Mesendoderm (in vitro differentiated cells): ENCODE results near the gene GLIPR1L1. TPM values are rescaled to one million over a fixed set of nuclear protein-coding genes. Genes with fewer than 3 reads are reported as not detected.

Source experiments
- DNase-seq: peaks from one replicate; pipeline ENCODE4 v3.0.0; 2013
- H2AK5ac ChIP-seq: 2 replicates; pipeline ENCODE4 v1.6.1; 2013; ENCODE audit warnings: low read length, inconsistent platforms
- H2BK120ac ChIP-seq: 2 replicates; pipeline ENCODE4 v1.6.1; 2013; ENCODE audit warnings: low read depth, mild to moderate bottlenecking, low read length, moderate library complexity, mixed read lengths
- H2BK15ac ChIP-seq: replicated peaks from 2 replicates; pipeline ENCODE4 v1.6.1; 2013; ENCODE audit warnings: low read depth, mild to moderate bottlenecking, moderate library complexity
- H2BK5ac ChIP-seq: 2 replicates; pipeline ENCODE4 v1.6.1; 2013; ENCODE audit warnings: low read length, inconsistent platforms
- H3K18ac ChIP-seq: 2 replicates; pipeline ENCODE4 v1.6.1; 2013; ENCODE audit warnings: mild to moderate bottlenecking, low read length, mixed read lengths
- H3K23ac ChIP-seq: one replicate; pipeline ENCODE4 v1.6.1; 2013; ENCODE audit warnings: low read length
- H3K27ac ChIP-seq: 2 replicates; pipeline ENCODE4 v1.5.1; 2013; ENCODE audit warnings: low read depth, mild to moderate bottlenecking, inconsistent platforms, low read length, moderate library complexity
- H3K27me3 ChIP-seq: 2 replicates; pipeline ENCODE4 v1.6.1; 2013; ENCODE audit warnings: low read length, control low read depth, mild to moderate bottlenecking, inconsistent platforms; ENCODE audit not compliant: insufficient read depth, poor library complexity
- H3K36me3 ChIP-seq: 2 replicates; pipeline ENCODE4 v1.6.1; 2013; ENCODE audit warnings: low read length, inconsistent platforms; ENCODE audit not compliant: control insufficient read depth, insufficient read depth
- H3K4ac ChIP-seq: one replicate; pipeline ENCODE4 v1.6.1; 2013; ENCODE audit warnings: low read depth, mild to moderate bottlenecking, low read length, moderate library complexity
- H3K4me1 ChIP-seq: 2 replicates; pipeline ENCODE4 v1.6.1; 2013; ENCODE audit warnings: low read depth, low read length, inconsistent platforms; ENCODE audit not compliant: control insufficient read depth
- H3K4me2 ChIP-seq: 2 replicates; pipeline ENCODE4 v1.6.1; 2013; ENCODE audit warnings: low read length
- H3K4me3 ChIP-seq: 2 replicates; pipeline ENCODE4 v1.5.1; 2013; ENCODE audit warnings: mild to moderate bottlenecking, low read length
- H3K56ac ChIP-seq: one replicate; pipeline ENCODE4 v1.6.1; 2013; ENCODE audit warnings: low read length
- H3K79me1 ChIP-seq: 2 replicates; pipeline ENCODE4 v1.6.1; 2013; ENCODE audit warnings: low read length, inconsistent platforms
- H3K79me2 ChIP-seq: 2 replicates; pipeline ENCODE4 v1.6.1; 2013; ENCODE audit warnings: mild to moderate bottlenecking, low read length; ENCODE audit not compliant: control insufficient read depth, insufficient read depth
- H3K9ac ChIP-seq: 2 replicates; pipeline ENCODE4 v1.6.1; 2013; ENCODE audit warnings: low read length, inconsistent platforms
- H4K5ac ChIP-seq: one replicate; pipeline ENCODE4 v1.6.1; 2013; ENCODE audit warnings: low read length
- H4K8ac ChIP-seq: one replicate; pipeline ENCODE4 v1.6.1; 2013; ENCODE audit warnings: low read depth, mild to moderate bottlenecking, control low read depth, low read length, moderate library complexity
- WGBS: extraction: QIAGEN DNeasy Blood & Tissue Kit; methylation state at CpG from one replicate; pipeline ENCODE4 v1.1.7; 2013; ENCODE audit warnings: low lambda C conversion rate, missing lambda C conversion rate; ENCODE audit not compliant: insufficient coverage; ENCODE audit errors: extremely low coverage; 5-methylcytosine and 5-hydroxymethylcytosine counted together
- polyA plus RNA-seq, 2 experiments: library from polyadenylated mRNA; stranded (reverse); fragments of 200-250 nt; gene quantifications; one replicate each; pipeline ENCODE4 v1.2.3, GENCODE V29; 2013

The GLIPR1L1 gene, protein sequence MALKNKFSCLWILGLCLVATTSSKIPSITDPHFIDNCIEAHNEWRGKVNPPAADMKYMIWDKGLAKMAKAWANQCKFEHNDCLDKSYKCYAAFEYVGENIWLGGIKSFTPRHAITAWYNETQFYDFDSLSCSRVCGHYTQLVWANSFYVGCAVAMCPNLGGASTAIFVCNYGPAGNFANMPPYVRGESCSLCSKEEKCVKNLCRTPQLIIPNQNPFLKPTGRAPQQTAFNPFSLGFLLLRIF
- 162 TPM for polyA plus RNA-seq (2013, experiment 1 of 2)
- 157 TPM for polyA plus RNA-seq (2013, experiment 2 of 2)

DNA sequence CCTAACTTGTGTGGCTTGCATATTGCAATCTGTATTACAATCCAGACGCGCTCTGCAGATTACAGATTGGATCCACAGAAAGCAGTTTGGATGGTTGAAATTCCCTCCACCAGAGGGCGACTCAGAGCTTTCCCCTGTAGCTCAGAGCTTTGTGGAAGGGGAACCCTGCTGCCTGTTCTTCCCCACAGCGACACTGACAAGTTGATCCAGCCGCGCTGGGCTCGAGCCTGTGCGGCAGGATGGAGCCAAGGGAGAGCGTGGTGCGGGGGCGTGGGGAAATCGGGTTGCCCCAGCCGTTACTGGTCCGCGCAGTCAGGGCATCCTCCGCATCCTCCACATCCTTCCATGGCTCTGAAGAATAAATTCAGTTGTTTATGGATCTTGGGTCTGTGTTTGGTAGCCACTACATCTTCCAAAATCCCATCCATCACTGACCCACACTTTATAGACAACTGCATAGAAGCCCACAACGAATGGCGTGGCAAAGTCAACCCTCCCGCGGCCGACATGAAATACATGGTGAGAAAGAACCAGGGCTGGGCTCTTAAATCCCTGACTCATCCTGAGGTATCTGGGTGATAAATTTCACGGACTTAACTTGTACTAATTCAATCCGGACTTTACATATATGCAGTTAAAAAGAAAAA lies at the start of gene GLIPR1L1:
Gene GLIPR1L1 (plus strand): TSS at position 287 of the 647 bp plus-strand sequence. CDS start 59 bp downstream, at position 346.
- no peak within 1 kb of the TSS for H3K9ac ChIP-seq
- H3K27me3 ChIP-seq = no peaks in the 10 kb centered on the region
- WGBS = no CpG with 5 or more reads among the region's 23 CpGs
- no peak within 1 kb of the TSS for H3K23ac ChIP-seq
- no peak within 1 kb of the TSS for H2BK5ac ChIP-seq
- no peak within 1 kb of the TSS for H3K4ac ChIP-seq
- H2BK120ac ChIP-seq = no peak within 1 kb of the TSS
- peak within 1 kb of the TSS; percentile 27 for H3K4me2 ChIP-seq
- H3K36me3 ChIP-seq = no peaks in the 10 kb centered on the region
- no peak within 1 kb of the TSS for H3K56ac ChIP-seq
- H3K79me2 ChIP-seq = no peaks in the 10 kb centered on the region
- H4K5ac ChIP-seq = no peak within 1 kb of the TSS
- peak; percentile 98 for DNase-seq
- H3K4me3 ChIP-seq = no peak within 1 kb of the TSS
- no peaks in the 10 kb centered on the region for H3K79me1 ChIP-seq
- no peak within 1 kb of the TSS for H3K18ac ChIP-seq
- no peak within 1 kb of the TSS for H2AK5ac ChIP-seq
- no peaks in the 10 kb centered on the region for H3K4me1 ChIP-seq
- H4K8ac ChIP-seq = no peak within 1 kb of the TSS
- peak within 1 kb of the TSS; percentile 10 for H2BK15ac ChIP-seq
- no peak within 1 kb of the TSS for H3K27ac ChIP-seq

DNA sequence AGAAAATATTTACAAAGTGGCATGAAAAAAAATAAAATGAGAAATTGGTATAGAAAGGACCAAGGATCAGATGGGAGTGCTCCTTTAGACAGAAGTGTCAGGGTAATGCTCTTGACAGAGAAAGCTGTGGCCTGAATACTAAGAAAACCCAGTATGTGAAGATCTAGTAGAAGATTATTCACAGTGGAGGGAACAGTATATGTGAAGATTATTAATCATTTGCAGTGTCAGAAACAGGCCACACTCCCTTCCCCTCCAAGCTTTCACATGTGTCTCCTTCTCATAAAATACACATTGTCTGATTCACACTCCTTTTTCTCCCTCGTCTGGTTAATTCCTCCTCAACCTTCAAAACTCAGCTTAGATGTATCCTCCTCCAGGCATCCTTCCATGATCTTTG lies 45.6 kb upstream of the GLIPR1L1 start:
- Histone ChIP-seq H3K23ac (no peak overlapping the region), H3K4me1 (no peaks in the 10 kb centered on the region), H3K56ac (no peak overlapping the region), H3K18ac (no peak overlapping the region), H3K4me3 (no peak overlapping the region), H3K4me2 (no peak overlapping the region), H2BK120ac (no peak overlapping the region), H3K79me1 (no peaks in the 10 kb centered on the region), H4K5ac (no peak overlapping the region), H3K36me3 (no peaks in the 10 kb centered on the region), H3K27me3 (no peaks in the 10 kb centered on the region), H3K79me2 (no peaks in the 10 kb centered on the region), H2AK5ac (no peak overlapping the region), H3K9ac (no peak overlapping the region), H2BK5ac (no peak overlapping the region), H2BK15ac (no peak overlapping the region), H4K8ac (no peak overlapping the region), H3K4ac (no peak overlapping the region), H3K27ac (no peak overlapping the region)
- no CpG with 5 or more reads among the region's 1 CpG for WGBS
- no peak for DNase-seq

DNA sequence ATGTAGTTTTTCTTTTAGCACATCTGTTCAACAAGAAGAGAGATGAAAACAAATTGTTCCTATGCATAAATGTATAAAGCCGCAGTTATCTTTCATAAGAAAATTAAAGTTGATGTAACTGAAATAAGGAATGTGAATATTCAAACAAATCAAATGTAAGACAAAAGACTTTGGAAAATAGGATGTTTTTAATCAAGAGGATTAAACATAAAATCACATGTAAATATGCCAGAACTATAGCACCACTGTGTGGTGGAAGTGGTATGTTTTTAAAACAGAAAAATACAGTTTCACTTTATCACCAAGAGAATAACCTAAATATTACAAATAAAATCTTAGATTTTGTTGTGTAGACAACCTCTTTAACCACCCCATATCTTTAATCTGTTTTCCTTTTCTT lies 44.7 kb upstream of the GLIPR1L1 start:
- Histone ChIP-seq H3K23ac (no peak overlapping the region), H3K9ac (no peak overlapping the region), H3K18ac (no peak overlapping the region), H3K79me2 (no peaks in the 10 kb centered on the region), H2BK15ac (no peak overlapping the region), H3K27me3 (no peaks in the 10 kb centered on the region), H4K8ac (no peak overlapping the region), H3K4ac (no peak overlapping the region), H3K79me1 (no peaks in the 10 kb centered on the region), H2BK5ac (no peak overlapping the region), H3K4me3 (no peak overlapping the region), H2AK5ac (no peak overlapping the region), H3K4me1 (no peaks in the 10 kb centered on the region), H4K5ac (no peak overlapping the region), H3K56ac (no peak overlapping the region), H2BK120ac (no peak overlapping the region), H3K27ac (no peak overlapping the region), H3K36me3 (no peaks in the 10 kb centered on the region), H3K4me2 (no peak overlapping the region)
- DNase-seq = no peak
- no CpG with 5 or more reads among the region's 1 CpG for WGBS

DNA sequence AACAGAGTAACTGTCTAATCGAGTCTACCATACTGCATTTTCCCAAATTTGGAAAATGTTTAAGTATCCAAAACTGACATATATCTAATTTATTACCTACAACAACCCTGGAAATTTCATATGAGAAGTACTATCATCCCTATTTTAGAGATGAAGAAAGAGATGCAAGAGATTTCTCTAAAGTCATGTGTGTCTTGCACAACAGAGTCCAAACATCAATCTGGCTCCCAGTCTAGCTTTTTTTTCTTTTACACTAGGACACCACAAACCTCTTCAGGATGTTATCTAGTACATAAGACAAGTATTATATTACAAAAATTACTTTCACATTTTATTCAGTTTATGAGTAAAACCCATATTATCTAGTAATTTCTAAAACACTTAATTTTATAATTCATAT lies 43.5 kb upstream of the GLIPR1L1 start:
- H3K18ac ChIP-seq = no peak overlapping the region
- no peak overlapping the region for H2AK5ac ChIP-seq
- H4K8ac ChIP-seq = no peak overlapping the region
- H3K79me1 ChIP-seq = no peaks in the 10 kb centered on the region
- H2BK120ac ChIP-seq = no peak overlapping the region
- H3K27ac ChIP-seq = no peak overlapping the region
- H3K4me2 ChIP-seq = no peak overlapping the region
- no peaks in the 10 kb centered on the region for H3K79me2 ChIP-seq
- no CpG with 5 or more reads among the region's 1 CpG for WGBS
- no peak overlapping the region for H2BK5ac ChIP-seq
- H3K56ac ChIP-seq = no peak overlapping the region
- no peak overlapping the region for H2BK15ac ChIP-seq
- no peaks in the 10 kb centered on the region for H3K36me3 ChIP-seq
- DNase-seq = no peak
- no peak overlapping the region for H3K4ac ChIP-seq
- H4K5ac ChIP-seq = no peak overlapping the region
- H3K23ac ChIP-seq = no peak overlapping the region
- H3K4me1 ChIP-seq = no peaks in the 10 kb centered on the region
- no peaks in the 10 kb centered on the region for H3K27me3 ChIP-seq
- no peak overlapping the region for H3K9ac ChIP-seq
- H3K4me3 ChIP-seq = no peak overlapping the region

DNA sequence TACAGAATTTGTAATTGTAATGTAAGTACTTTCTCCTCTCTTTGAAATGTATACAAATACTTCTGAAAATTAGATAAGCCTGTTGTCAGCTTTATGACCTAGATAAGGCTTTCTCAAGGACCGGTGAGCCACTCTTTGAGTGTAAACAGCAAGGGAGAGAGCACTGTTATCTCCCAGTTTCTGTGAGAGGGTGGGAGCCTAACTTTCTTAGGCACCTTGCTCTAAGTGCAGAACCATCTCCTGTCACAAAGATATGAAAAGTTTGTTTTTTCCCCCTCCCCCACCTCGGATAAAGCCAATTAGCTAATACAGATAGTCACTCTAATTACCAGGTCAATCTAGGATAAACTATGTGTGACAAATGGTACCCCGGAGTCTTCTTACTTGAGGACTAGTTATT lies 40.1 kb upstream of the GLIPR1L1 start:
- DNase-seq = peak; percentile 86
- H3K4me2 ChIP-seq = no peak overlapping the region
- no peaks in the 10 kb centered on the region for H3K36me3 ChIP-seq
- WGBS = no CpG with 5 or more reads among the region's 3 CpGs
- H3K18ac ChIP-seq = no peak overlapping the region
- no peak overlapping the region for H3K23ac ChIP-seq
- no peaks in the 10 kb centered on the region for H3K79me1 ChIP-seq
- no peak overlapping the region for H4K5ac ChIP-seq
- no peaks in the 10 kb centered on the region for H3K79me2 ChIP-seq
- no peak overlapping the region for H3K4me3 ChIP-seq
- no peak overlapping the region for H3K27ac ChIP-seq
- no peak overlapping the region for H2BK15ac ChIP-seq
- no peak overlapping the region for H3K4ac ChIP-seq
- H2BK120ac ChIP-seq = no peak overlapping the region
- H3K27me3 ChIP-seq = no peaks in the 10 kb centered on the region
- no peak overlapping the region for H2BK5ac ChIP-seq
- H2AK5ac ChIP-seq = no peak overlapping the region
- H3K9ac ChIP-seq = no peak overlapping the region
- no peaks in the 10 kb centered on the region for H3K4me1 ChIP-seq
- H4K8ac ChIP-seq = no peak overlapping the region
- no peak overlapping the region for H3K56ac ChIP-seq
